22Rv1 (cell line): ENCODE data around the gene TBL1XR1.
"Not testable (repeated sequence)": the region's sequence is repeated elsewhere in the genome, so short reads cannot be mapped to it uniquely, and the experiment has no call there.

ENCODE experiments used
- H3K27ac ChIP-seq: fragments of 450-650 bp; 2 replicates; pipeline ENCODE4 v1.5.1; 2017
- ZFX ChIP-seq: fragments of 450-650 bp; IDR thresholded peaks from 2 replicates; pipeline ENCODE4 v1.6.1; 2017; ENCODE audit warnings: antibody characterized with exemption, borderline replicate concordance
- TF ChIP-seq, protein P1 (sequence below): fragments of 450-650 bp; IDR thresholded peaks from 2 replicates; pipeline ENCODE4 v1.5.1; 2017; ENCODE audit warnings: mild to moderate bottlenecking

The TBL1XR1 gene

DNA sequence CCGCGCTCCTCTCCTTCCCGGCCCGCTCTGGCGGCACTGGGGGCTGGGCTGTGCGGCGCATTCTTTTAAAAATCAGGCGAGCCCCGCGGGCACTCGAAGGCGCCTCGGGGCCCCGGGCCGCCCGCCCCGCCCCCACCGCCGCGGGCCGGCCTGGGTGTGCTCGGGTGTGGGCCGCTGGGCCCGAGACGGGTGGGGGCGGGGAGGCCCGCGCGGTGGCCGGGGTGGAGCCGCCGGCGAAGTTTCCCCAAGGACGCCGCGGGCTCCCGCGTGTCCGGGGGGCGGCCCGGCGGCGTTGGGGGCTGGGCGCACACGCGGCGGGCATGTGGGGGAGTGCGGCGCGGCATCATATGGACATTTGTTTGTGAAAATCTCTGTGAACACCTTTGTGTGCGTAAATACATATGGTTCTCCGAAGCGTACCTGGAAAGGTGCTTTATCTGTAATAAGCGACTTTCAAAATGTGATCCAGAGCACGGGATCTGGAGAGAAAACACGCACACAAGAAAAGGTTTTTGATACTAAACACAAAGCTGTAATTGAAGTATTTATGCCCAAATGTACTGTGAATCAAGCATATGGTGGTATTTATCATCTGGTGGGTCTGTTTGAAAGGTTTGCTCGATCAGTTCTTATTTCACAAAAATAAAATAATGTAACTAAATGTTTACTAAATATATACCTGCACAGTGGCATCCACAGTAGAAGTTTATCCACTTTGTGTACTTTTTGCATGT is 612 bp upstream of the TBL1XR1 start:
- peak overlapping the region; percentile 98 for H3K27ac ChIP-seq
- no peak for TF ChIP-seq ZFX
- TF ChIP-seq, protein P1, sequence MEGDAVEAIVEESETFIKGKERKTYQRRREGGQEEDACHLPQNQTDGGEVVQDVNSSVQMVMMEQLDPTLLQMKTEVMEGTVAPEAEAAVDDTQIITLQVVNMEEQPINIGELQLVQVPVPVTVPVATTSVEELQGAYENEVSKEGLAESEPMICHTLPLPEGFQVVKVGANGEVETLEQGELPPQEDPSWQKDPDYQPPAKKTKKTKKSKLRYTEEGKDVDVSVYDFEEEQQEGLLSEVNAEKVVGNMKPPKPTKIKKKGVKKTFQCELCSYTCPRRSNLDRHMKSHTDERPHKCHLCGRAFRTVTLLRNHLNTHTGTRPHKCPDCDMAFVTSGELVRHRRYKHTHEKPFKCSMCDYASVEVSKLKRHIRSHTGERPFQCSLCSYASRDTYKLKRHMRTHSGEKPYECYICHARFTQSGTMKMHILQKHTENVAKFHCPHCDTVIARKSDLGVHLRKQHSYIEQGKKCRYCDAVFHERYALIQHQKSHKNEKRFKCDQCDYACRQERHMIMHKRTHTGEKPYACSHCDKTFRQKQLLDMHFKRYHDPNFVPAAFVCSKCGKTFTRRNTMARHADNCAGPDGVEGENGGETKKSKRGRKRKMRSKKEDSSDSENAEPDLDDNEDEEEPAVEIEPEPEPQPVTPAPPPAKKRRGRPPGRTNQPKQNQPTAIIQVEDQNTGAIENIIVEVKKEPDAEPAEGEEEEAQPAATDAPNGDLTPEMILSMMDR, result no peak

DNA sequence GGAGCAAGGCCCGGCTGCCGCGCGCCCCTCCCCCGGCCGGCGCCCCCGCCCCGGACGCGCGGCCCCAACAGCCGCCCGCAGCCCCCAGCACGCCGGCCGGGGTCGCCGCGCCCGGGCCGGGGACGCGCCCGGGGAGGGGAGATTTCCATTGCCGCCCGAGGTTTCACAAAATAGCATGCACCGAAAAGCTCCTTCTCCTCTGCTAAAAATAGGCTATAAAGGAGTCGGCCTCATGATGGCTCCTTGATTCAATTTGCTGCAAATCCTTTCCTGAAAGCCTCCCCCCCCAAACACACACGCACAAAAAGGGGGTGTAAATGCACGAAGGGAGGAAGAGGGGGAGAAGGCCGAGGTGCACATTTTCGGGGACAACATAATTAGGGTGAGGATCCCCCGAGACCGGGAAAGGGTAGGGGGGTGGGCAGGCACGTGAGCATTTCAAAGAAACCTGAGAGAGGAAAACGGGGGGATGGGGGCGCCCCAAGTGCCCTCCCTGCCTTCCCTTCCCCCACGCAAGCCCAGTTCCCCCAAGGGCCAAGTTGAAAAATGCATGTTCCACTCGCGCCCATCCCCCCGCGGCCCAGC is 734 bp downstream of the TBL1XR1 start:
- TF ChIP-seq ZFX, result no peak
- TF ChIP-seq, protein P1, result no peak
- H3K27ac ChIP-seq, result peak overlapping the region; percentile 98

DNA sequence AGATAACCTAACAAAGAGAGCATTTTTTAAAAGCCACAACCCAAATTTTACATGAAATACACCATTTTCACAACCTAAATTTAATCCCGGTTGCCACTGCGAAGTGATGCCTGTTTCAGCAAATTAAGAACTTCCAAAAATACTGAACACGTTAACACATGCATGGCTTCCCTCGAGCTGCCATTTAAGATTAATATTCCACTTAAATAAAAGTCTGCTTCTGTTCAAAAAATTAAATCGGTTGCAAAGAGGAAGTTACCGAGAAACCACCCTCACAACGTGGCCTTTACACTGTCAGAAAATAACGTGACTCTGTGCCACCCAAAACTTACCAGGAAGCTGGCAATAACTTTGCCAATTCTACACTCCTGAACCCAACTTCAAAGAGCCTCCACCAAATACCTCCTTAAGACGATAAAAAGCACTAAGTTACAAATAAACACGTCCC is 1.2 kb downstream of the TBL1XR1 start:
- TF ChIP-seq, protein P1, result no peak
- TF ChIP-seq ZFX, result no peak
- peak overlapping the region; percentile 98 for H3K27ac ChIP-seq

DNA sequence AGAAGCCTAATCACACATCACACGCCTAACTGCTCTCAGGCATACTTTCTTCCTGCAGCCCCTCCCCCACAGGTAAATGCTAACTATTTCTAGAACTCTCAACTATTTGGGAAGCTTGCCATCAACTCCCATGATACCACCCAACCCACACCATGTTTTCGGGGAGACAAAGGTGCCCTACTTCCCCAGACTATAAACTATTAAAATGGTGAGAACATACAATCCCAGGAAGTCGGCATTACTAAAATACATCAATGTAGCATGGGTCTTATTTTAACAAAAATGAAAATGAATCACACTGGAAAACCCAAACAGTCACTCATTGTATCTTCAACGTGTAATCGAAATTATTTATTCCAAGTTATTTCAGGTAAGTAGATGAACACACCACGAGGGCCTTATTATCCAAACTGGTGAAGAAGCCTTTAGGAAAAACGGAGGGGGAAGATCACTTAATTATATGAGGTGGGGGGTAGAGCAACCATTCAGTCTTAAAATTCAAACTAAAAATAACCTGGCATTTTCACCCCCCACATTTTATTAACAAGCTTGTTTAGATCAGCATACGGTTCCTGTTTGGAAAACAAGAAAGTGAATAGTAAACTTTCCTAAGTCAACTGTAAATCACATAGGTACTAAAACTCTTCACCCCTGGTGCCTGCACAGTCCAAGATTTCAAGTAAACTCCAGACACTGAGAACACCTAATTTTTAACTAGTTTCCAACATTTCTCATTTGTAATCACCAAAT is 1.9 kb downstream of the TBL1XR1 start:
- H3K27ac ChIP-seq, result peak overlapping the region; percentile 98
- TF ChIP-seq, protein P1, result no peak
- no peak for TF ChIP-seq ZFX

DNA sequence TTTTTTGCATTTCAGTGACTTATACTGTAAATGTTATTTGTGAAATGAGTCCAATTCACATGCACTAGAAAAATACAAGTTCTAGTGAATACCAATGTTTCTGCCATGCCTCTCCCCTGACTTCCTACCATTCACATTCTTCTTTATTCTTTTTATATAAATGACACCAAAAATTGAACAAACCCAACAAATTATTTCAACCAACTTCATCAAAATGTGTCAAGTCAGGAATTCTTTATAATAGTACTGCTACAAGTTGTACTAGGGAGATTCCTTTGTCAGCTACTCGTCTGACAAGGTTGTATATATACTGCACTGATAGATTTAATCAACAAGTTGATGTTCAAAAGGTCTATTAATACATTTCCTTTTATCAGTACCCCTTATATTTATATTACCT is 3.0 kb downstream of the TBL1XR1 start:
- no peak for TF ChIP-seq ZFX
- TF ChIP-seq, protein P1, result no peak
- no peak overlapping the region for H3K27ac ChIP-seq

DNA sequence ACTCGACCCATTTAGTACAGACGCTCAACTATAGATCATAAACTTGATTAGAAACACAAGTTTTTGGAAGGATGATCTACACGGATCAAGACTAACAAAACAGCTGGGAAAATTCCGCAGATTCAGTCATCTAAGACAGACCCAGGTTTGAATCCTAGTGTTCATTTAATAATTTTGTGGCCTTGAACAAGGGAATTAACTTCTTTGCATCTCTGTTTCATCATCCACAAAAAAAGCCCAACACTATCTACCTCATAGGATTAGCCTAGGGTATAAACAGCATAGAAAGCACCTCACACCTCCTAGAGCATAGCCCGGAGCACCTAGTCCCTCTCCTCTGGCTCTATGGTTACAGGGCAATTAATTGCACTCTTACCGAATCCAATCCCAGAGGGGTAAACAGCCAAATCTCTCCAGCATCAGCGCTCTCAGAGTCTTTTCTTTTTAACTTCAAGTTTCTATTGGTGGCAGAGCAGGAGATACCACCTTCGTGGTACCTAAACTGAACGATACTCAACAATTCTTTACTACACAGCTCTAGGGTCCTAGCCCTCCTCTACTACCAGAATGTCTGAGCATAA is 3.5 kb downstream of the TBL1XR1 start:
- H3K27ac ChIP-seq, result no peak overlapping the region
- TF ChIP-seq, protein P1, result no peak
- TF ChIP-seq ZFX, result no peak

DNA sequence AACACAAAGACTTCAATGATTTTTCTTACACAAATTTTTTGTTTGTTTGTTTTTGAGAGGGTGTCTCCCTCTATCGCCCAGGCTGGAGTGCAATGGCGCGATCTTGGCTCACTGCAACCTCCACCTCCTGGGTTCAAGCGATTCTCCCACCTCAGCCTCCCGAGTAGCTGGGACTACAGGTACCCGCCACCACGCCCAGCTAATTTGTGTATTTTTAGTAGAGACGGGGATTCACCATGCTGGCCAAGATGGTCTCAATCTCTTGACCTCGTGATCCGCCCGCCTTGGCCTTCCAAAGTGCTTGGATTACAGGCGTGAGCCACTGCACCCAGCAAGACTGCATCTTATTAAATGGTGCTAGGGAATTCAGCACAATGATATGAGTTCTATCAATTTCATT is 4.0 kb downstream of the TBL1XR1 start:
- H3K27ac ChIP-seq, result not testable (repeated sequence)
